BLaER1 treated with 17β-estradiol and CSF1 and Interleukin-3, amounts not matched to agents 10 nM and 100 nM (cell line): ENCODE data around the gene HOXC6.

Experiments used
- H3K27ac ChIP-seq, 11 experiments: shearing (Covaris generic); formaldehyde crosslinking; 2 replicates each; pipeline ENCODE4 v1.8.1; 2022
- H3K27me3 ChIP-seq, 11 experiments: shearing (Covaris generic); formaldehyde crosslinking; 2 replicates each; pipeline ENCODE4 v1.8.1; 2022
- H3K36me3 ChIP-seq, 11 experiments: shearing (Covaris generic); formaldehyde crosslinking; 2 replicates each; pipeline ENCODE4 v1.8.1; 2022
- H3K4me1 ChIP-seq, 10 experiments: shearing (Covaris generic); formaldehyde crosslinking; 2 replicates each; pipeline ENCODE4 v1.8.1; 2022
- H3K4me2 ChIP-seq, 11 experiments: shearing (Covaris generic); formaldehyde crosslinking; 2 replicates each; pipeline ENCODE4 v1.8.1; 2022
- H3K4me3 ChIP-seq, 10 experiments: shearing (Covaris generic); formaldehyde crosslinking; 2 replicates each; pipeline ENCODE4 v1.8.1; 2022
- H3K9ac ChIP-seq, 11 experiments: shearing (Covaris generic); formaldehyde crosslinking; 2 replicates each; pipeline ENCODE4 v1.8.1; 2022
- H3K9me3 ChIP-seq, 11 experiments: shearing (Covaris generic); formaldehyde crosslinking; replicated peaks in 1 of 11; 2 replicates each; pipeline ENCODE4 v1.8.1; 2022
- H4K20me1 ChIP-seq, 11 experiments: shearing (Covaris generic); formaldehyde crosslinking; 2 replicates each; pipeline ENCODE4 v1.8.1; 2022
- Cebpa-rat ChIP-seq, 11 experiments: shearing (Covaris generic); IDR thresholded peaks; 2 replicates each; pipeline ENCODE4 v1.8.1; 2022

Gene HOXC6

GRCh38 chr12:54019924-54020590 is 8.2 kb upstream of the HOXC6 start:
- H3K4me1 ChIP-seq: no peaks in the 10 kb centered on the region; a peak in 1 of 20 replicates
- H3K27ac ChIP-seq: no peak overlapping the region
- TF ChIP-seq Cebpa-rat (IDR thresholded peaks at IDR 0.05): no peak
- H3K4me3 ChIP-seq: no peak overlapping the region
- no peaks in the 10 kb centered on the region for H3K36me3 ChIP-seq
- no peak overlapping the region for H3K4me2 ChIP-seq
- H3K27me3 ChIP-seq: peaks cover 100% of the 10 kb centered on the region in 11 experiments
- H3K9me3 ChIP-seq: peaks cover 0 to 18% (median 3%) of the 10 kb centered on the region in 11 experiments; a peak in 6 of 22 replicates
- H4K20me1 ChIP-seq: peaks cover 0 to 91% (median 75%) of the 10 kb centered on the region in 11 experiments; a peak in 17 of 22 replicates
- no peak overlapping the region for H3K9ac ChIP-seq

- Histone ChIP-seq H3K36me3 (no peaks in the 10 kb centered on the region), H4K20me1 (peaks cover 0 to 91% (median 73%) of the 10 kb centered on the region in 11 experiments; a peak in 17 of 22 replicates), H3K9ac (no peak overlapping the region), H3K9me3 (peaks cover 0 to 13% (median 2%) of the 10 kb centered on the region in 11 experiments; a peak in 5 of 22 replicates), H3K27ac (no peak overlapping the region), H3K27me3 (peaks cover 100% of the 10 kb centered on the region in 11 experiments), H3K4me2 (no peak overlapping the region), H3K4me3 (no peak overlapping the region), H3K4me1 (no peaks in the 10 kb centered on the region; a peak in 1 of 20 replicates)
- no peak for TF ChIP-seq Cebpa-rat (IDR thresholded peaks at IDR 0.05)
Observed at GRCh38 chr12:54020591-54021405, 7.4 kb upstream of the HOXC6 start.

- no peak for TF ChIP-seq Cebpa-rat (IDR thresholded peaks at IDR 0.05)
Observed at GRCh38 chr12:54021432-54022013, 6.7 kb upstream of the HOXC6 start.

GRCh38 chr12:54022960-54023884 is 5.0 kb upstream of the HOXC6 start:
- no peak overlapping the region for H3K4me2 ChIP-seq
- TF ChIP-seq Cebpa-rat (IDR thresholded peaks at IDR 0.05): no peak

More at GRCh38 chr12:54021432-54022013, 6.7 kb upstream of the HOXC6 start:
- Histone ChIP-seq H3K27me3 (peaks cover 100% of the 10 kb centered on the region in 11 experiments), H3K9ac (no peak overlapping the region), H3K4me3 (no peak overlapping the region), H3K36me3 (no peaks in the 10 kb centered on the region), H3K9me3 (peaks cover 0 to 9% (median 0%) of the 10 kb centered on the region in 11 experiments; a peak in 2 of 22 replicates), H3K27ac (no peak overlapping the region), H4K20me1 (peaks cover 0 to 93% (median 76%) of the 10 kb centered on the region in 11 experiments; a peak in 17 of 22 replicates), H3K4me2 (no peak overlapping the region), H3K4me1 (no peaks in the 10 kb centered on the region; a peak in 1 of 20 replicates)

GRCh38 chr12:54024127-54024526 is 4.1 kb upstream of the HOXC6 start:
- Histone ChIP-seq H3K27me3 (peaks cover 100% of the 10 kb centered on the region in 11 experiments), H3K9me3 (no peaks in the 10 kb centered on the region), H3K4me1 (no peaks in the 10 kb centered on the region), H3K9ac (no peak overlapping the region), H4K20me1 (peaks cover 0 to 98% (median 90%) of the 10 kb centered on the region in 11 experiments; a peak in 17 of 22 replicates), H3K4me2 (no peak overlapping the region), H3K4me3 (no peak overlapping the region), H3K27ac (no peak overlapping the region), H3K36me3 (no peaks in the 10 kb centered on the region)
- TF ChIP-seq Cebpa-rat (IDR thresholded peaks at IDR 0.05): no peak

More at GRCh38 chr12:54022960-54023884, 5.0 kb upstream of the HOXC6 start:
- Histone ChIP-seq H3K4me1 (no peaks in the 10 kb centered on the region; a peak in 1 of 20 replicates), H3K9ac (no peak overlapping the region), H3K4me3 (no peak overlapping the region), H3K27ac (no peak overlapping the region), H3K36me3 (no peaks in the 10 kb centered on the region), H3K27me3 (peaks cover 100% of the 10 kb centered on the region in 11 experiments), H4K20me1 (peaks cover 0 to 95% (median 86%) of the 10 kb centered on the region in 11 experiments; a peak in 17 of 22 replicates), H3K9me3 (0 out of 22 replicates have a peak, but pooled peaks cover 0 to 3% (median 0%) of the 10 kb centered on the region in 11 experiments)

- Histone ChIP-seq H3K4me3 (no peak overlapping the region), H3K27ac (no peak overlapping the region), H4K20me1 (peaks cover 0 to 96% (median 87%) of the 10 kb centered on the region in 11 experiments; a peak in 17 of 22 replicates), H3K27me3 (peaks cover 100% of the 10 kb centered on the region in 11 experiments), H3K9me3 (no peaks in the 10 kb centered on the region), H3K36me3 (no peaks in the 10 kb centered on the region), H3K4me2 (no peak overlapping the region), H3K4me1 (no peaks in the 10 kb centered on the region), H3K9ac (no peak overlapping the region)
- TF ChIP-seq Cebpa-rat (IDR thresholded peaks at IDR 0.05): no peak
Observed at GRCh38 chr12:54024581-54025305, 3.5 kb upstream of the HOXC6 start.

- H3K4me1 ChIP-seq: no peaks in the 10 kb centered on the region
- no peak for TF ChIP-seq Cebpa-rat (IDR thresholded peaks at IDR 0.05)
- H3K27me3 ChIP-seq: peaks cover 100% of the 10 kb centered on the region in 11 experiments
- H3K36me3 ChIP-seq: no peaks in the 10 kb centered on the region
- no peak overlapping the region for H3K27ac ChIP-seq
- no peak overlapping the region for H3K9ac ChIP-seq
- H3K9me3 ChIP-seq: peaks cover 0 to 3% (median 0%) of the 10 kb centered on the region in 11 experiments; a peak in 6 of 22 replicates
- H3K4me2 ChIP-seq: no peak overlapping the region
- H3K4me3 ChIP-seq: no peak overlapping the region
- peaks cover 0 to 95% (median 80%) of the 10 kb centered on the region in 11 experiments; a peak in 17 of 22 replicates for H4K20me1 ChIP-seq
Observed at GRCh38 chr12:54025499-54026405, 2.5 kb upstream of the HOXC6 start.
